GM19455 (cell line): Measurements from ENCODE around the gene FGF12.

Experiments
- ATAC-seq: cut with Tn5 transposase; IDR thresholded peaks from one replicate; pipeline ENCODE4 v1.9.1; 2021; ENCODE audit not compliant: unreplicated experiment

Gene FGF12

DNA sequence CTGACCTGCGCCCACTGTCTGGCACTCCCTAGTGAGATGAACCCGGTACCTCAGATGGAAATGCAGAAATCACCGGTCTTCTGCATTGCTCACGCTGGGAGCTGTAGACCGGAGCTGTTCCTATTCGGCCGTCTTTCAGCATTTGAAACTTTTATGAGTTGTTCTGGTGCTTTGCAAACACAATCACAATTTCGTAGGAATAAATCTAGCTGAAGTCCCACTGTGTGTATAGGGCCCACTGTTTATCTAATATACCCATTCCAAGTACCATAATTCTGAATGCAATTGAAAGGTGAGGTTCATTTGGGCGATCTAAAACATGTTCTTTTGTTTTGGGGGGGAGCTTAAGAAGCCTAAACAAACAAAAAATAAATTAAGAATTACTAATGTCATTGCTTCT is 572.1 kb downstream of the FGF12 start:
- no peak for ATAC-seq

DNA sequence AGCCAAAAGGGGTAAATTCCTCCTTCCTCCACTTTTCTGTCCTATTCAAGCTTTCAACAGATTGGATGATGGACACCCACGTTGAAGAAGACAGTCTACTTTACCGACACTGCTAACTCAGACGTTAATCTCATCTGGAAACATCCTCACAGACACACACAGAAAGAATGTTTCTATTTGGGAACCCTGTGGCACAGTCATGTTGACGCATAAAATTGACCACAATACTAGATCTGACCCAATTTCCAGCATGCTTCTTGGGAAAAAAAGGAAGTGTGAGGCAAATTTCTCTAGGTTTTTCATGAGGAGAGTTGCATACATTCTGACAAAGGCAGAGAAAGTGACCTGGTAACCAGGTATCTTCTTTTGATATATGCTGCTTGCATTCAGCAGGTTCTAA is 594.1 kb downstream of the FGF12 start:
- no peak for ATAC-seq

DNA sequence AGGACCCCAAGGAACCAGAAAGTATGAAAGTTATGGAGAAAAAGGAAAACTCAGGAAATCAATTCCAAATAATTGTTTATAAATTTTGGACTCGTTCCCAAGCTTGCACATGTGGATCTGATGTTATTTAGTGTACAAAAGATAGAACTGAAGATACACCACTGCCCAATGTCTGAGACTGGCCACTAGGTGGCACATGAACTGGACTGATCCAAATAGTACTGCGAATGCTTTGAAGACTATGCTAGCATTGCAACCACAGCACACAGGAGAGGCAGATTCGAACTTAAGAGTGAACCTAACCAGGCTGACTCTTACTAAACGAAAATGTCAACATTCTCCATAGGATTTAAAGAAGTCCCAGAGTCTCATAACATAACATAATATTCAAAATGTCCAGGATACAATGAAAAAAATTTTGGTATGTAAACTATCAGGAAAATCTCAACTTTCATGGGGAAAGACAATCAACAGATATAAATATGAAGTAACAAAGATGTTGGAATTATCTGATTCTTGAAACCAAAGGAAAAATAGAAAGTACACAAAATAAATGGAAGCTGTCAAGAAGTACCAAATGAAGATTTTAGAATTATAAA is 596.7 kb downstream of the FGF12 start:
- ATAC-seq: peak; percentile 64

DNA sequence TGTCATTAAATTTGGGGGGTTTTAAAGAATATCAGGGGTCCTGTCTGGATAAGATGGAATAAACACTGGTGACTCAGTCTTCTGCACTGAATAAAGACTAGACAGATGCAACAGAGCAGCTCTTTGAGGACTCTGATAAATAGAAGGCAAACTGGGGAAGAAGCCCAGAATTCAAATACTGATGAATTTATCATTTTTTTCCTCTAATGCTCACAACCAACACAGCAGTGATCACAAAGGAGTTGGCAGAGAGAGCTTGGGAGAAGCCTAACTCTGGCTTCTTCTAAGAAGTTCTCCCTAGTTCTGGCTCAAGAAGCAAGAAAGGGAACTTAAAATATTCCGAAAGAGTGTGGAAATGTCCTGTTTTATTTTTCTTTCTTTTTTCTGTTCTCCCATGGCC is 597.8 kb downstream of the FGF12 start:
- no peak for ATAC-seq

DNA sequence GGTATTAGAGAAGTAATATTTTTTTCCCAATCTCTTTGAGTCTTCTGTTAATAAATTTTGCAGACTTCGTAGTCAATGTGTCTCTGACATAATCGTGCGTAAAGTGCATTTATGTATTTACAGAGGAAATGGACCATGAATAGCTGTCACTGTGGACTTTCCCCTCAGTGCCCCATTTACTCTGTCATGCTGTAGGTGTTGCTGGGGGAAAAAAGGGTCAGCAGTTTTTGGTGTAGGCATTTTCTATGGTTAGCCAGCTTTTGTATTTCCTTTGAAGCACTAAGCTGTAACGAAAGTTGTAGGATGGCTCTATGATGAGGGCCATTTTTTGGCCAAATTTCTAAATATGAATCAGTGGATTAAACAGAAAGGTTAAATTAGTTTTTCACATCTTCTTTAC is 598.4 kb downstream of the FGF12 start:
- peak; percentile 51 for ATAC-seq

DNA sequence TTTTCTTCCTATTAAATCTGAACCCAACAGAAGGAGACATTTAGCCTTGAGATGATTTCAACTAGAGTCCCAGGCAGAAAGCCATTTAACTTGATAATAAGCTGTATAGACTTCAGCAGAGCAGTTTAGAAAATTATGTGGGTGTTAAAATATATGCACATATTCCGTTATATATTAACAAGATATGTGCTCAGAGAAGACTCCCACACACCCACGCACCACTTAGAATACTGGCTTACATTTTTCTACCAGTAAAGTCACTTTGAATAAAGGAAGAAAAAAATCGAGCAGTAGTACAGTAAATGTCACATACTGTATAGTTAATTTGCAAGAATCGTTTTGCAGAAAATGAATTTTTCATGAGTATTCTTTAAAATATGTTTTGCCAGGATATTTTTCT is 599.3 kb downstream of the FGF12 start:
- ATAC-seq: no peak

DNA sequence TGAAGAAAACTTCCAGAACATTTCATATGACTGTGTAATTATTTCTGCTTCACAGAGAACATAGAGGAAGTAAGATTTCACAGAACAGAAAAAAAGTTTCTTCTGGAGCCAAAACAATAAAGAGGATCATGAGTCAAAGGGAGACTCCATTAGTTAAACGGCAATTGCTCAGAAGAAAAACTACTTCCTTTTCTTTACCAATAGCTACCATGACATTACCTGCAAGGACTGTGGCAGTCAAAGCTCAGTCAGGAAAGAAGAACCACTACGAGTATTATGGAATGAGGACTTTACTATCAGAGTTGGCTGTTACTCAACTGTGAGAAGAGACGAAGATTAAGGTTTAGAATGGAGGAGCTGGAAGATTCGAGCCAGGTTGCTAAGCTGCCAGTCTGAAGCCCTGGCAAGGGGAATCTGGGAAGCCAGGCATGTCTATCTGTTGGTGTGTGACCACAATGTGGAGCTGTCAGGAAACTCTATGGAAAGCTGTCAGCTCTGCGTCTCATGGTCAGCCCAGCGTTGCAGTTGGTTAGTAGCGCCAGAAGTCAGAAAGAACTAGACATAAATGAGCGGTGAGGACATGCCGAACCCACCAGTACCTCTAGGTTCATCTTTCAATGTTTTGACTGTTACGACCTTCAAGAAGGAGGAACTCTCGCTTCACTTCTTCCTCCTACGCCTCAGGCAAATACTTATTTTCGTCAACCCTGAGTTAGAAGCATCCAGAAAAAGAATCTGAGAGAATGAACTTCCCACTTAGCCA is 604.3 kb downstream of the FGF12 start:
- peak; percentile 79 for ATAC-seq

DNA sequence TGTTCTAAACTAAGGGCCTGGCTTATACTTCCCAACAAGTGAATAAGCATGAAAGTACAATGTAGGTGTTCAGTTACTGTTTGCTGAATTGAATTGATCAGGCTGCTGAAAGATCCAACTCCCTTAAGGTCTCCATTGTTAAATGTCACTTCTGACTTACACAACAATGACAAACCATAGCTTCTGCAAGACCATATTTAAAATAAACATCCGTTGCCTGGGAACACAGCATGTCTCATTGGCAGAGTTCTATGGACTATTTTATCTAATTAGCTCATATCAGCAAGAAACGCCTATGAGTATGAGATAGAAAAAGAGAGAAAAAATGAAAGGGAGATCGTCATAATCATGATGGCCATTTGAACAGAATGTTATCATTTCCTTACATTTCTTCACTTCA is 605.4 kb downstream of the FGF12 start:
- ATAC-seq: no peak

DNA sequence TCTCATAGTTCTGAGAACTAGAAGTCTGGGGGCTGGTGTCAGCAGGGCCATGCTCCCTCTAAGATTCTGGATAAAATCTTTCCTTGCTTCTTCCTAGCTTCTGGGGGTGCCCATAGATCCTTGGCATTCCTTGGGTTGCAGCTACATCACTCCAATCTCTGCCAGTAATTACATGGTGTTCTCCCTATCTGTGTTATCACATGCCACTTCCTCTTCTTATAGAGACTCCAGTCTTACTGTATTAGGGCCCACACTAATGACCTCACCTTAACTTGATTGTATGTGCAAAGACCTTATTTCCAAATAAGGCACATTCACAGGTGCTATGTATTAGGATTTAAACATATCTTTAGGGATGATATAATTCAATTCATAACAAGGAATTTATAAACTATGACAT is 618.5 kb downstream of the FGF12 start:
- no peak for ATAC-seq

DNA sequence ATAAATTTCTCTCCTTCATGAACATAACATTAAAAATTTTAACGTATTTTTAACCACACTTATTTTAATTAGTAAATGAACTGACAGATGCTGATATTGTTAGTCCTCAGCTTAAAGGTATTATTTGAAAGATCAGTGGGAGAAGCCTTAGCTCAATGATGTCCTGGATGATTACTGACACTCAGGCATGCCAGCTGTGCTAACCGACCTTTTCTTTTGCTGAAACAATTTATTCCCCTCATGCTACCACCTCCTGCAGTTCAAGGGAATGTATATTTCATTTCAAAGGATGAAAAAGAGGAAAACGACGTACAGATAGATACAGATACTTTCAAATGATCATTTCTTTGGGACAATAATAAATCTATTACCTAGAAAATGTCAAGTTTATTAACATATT is 620.8 kb downstream of the FGF12 start:
- ATAC-seq: no peak

DNA sequence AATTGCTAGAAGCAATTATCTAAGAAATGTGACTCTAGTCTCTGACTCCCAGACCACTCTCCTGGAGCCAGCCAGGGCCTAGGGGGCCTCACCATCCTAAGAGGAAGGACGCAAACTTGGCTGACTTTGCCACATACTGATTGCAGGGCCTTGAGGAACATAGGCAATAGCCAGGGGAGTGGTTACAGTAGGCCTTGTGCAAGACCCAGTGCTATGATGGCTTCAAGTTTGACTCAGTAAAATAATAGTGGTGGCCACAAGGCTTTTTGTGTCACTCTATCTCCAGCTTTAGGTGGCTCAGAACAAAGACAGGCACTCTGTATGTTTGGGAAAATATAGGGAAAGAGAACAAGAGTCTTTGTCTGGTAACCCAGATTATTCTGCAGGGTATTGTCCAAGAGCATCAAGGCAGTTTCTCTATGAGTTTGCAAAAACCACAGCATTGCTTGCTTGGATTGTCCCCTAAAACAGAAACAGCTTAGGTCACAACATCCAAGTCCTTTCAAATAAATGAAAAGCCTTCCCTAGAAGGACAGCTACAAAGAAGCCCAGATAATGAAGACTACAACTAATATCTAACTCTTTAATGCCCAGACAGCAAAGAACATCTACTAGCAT is 634.8 kb downstream of the FGF12 start:
- peak; percentile 58 for ATAC-seq

DNA sequence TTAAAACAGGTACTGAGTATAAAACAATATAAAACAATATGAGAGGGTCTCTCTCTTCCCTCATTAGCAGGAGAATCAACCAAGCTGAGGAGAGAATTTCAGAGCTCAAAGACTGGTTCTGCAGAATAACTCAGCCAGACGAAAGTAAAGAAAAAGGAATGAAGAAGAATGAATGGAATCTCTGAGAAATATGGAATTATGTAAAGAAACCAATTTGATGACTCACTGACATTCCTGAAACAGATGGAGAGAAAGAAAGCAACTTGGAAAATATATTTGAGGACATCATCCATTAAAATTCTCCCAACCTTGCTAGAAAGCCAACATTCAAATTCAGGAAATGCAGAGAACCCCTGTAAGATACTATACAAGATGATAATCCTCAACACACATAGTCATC is 635.5 kb downstream of the FGF12 start:
- ATAC-seq: no peak

DNA sequence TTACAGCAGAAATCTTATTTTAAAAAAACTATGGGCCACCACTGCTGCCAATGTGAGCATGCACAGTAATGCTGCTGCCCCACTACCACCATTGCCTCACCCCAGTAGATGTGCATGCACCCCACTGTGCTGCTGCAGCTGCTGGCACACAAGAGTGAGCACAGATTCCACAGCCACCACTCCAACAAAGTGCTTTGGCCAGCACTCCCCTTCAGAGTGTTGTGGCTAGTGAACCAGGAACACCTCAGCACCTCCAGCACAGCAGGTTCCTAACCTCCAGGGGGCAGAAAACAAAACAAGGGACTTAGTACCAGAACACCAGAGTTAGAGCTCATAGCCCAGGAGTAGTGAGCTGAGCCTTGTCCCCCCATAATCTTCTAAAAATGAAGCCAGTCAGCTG is 636.8 kb downstream of the FGF12 start:
- ATAC-seq: peak; percentile 52
